NCI-H748 (cell line): ENCODE results near the gene CCDC201.
"Not testable (repeated sequence)": the region's sequence is repeated elsewhere in the genome, so short reads cannot be mapped to it uniquely, and the experiment has no call there.

Experiments used
- DNase-seq: peaks from one replicate; lab custom pipeline; 2025; ENCODE audit not compliant: unreplicated experiment; lab: John Stamatoyannopoulos, UW

The CCDC201 gene

GRCh38 chr7:45817913-45818312, 55.0 kb downstream of the CCDC201 start:
- DNase-seq: not testable (repeated sequence)

- not testable (repeated sequence) for DNase-seq
Measured at GRCh38 chr7:45817016-45817415, 55.9 kb downstream of the CCDC201 start.

GRCh38 chr7:45814216-45815118, 58.4 kb downstream of the CCDC201 start:
- DNase-seq: not testable (repeated sequence)

- not testable (repeated sequence) for DNase-seq
Measured at GRCh38 chr7:45813771-45814170, 59.1 kb downstream of the CCDC201 start.

GRCh38 chr7:45812946-45813345, 59.9 kb downstream of the CCDC201 start:
- no peak for DNase-seq

GRCh38 chr7:45811652-45812234, 61.1 kb downstream of the CCDC201 start:
- DNase-seq: not testable (repeated sequence)

GRCh38 chr7:45810451-45811005, 62.4 kb downstream of the CCDC201 start:
- not testable (repeated sequence) for DNase-seq
